B cell (primary cell): ENCODE data around the gene GGA2. TPM values are rescaled to one million over a fixed set of nuclear protein-coding genes. Genes with fewer than 3 reads are reported as not detected.
A peak's percentile ranks its signal among the peaks of the same experiment; 100 is the strongest.

Source experiments
- ATAC-seq: fragments of 200-7000 bp; cut with Tn5 transposase; one replicate; pipeline ENCODE4 v1.10.0; 2021; ENCODE audit warnings: low read depth, mild to moderate bottlenecking, moderate number of reproducible peaks, moderate library complexity
- CTCF ChIA-PET: fragments of 350-600 bp; sonication (Branson Sonifier 250); formaldehyde crosslinking; loops from one replicate; lab custom pipeline; 2021; ENCODE audit warnings: antibody characterized with exemption, inconsistent platforms; lab: Charles Lee
- POLR2A ChIA-PET: fragments of 350-600 bp; sonication (Branson Sonifier 250); formaldehyde crosslinking; loops from one replicate; lab custom pipeline; 2021; ENCODE audit warnings: antibody characterized with exemption; lab: Charles Lee
- DNase-seq: peaks from one replicate; pipeline ENCODE4 v3.0.0; 2013
- H2AFZ ChIP-seq: 2 replicates; pipeline ENCODE4 v1.6.1; 2012; ENCODE audit warnings: mild to moderate bottlenecking, low read depth, low read length; ENCODE audit not compliant: insufficient read depth, poor library complexity, severe bottlenecking
- H3K27ac ChIP-seq, 2 donors: 1 replicate in 1 of 2; 2 replicates in 1 of 2; pipeline ENCODE4 v1.5.1; 2012 to 2013; ENCODE audit warnings: low read length in 2 of 2, mild to moderate bottlenecking in 2 of 2, moderate library complexity in 1 of 2
- H3K27me3 ChIP-seq, 4 experiments: fragments of 200-600 bp in 1 of 4; sonication (generic) in 1 of 4; replicated peaks in 1 of 4; 1 replicate in 2 of 4; 2 replicates in 2 of 4; pipeline versions ENCODE4 v1.6.1 to v1.7.0; 2013 to 2016; ENCODE audit warnings: low read length in 3 of 4, mild to moderate bottlenecking in 2 of 4, mixed read lengths in 1 of 4, moderate library complexity in 1 of 4; ENCODE audit not compliant: insufficient read depth in 4 of 4, control insufficient read depth in 3 of 4; ENCODE audit errors: control extremely low read depth in 1 of 4
- H3K36me3 ChIP-seq, 2 experiments: replicated peaks in 1 of 2; 1 replicate in 1 of 2; 2 replicates in 1 of 2; pipeline versions ENCODE4 v1.6.1 to v1.7.1; 2013; ENCODE audit warnings: low read length in 1 of 2; ENCODE audit not compliant: insufficient read depth in 2 of 2, control insufficient read depth in 1 of 2; ENCODE audit errors: control extremely low read depth in 1 of 2, extremely low read depth in 1 of 2
- H3K4me1 ChIP-seq, 2 donors: fragments of 200-600 bp in 1 of 2; sonication (generic) in 1 of 2; 1 replicate in 1 of 2; 2 replicates in 1 of 2; pipeline versions ENCODE4 v1.5.1 to v1.6.1; 2013 to 2017; ENCODE audit warnings: low read length in 2 of 2; ENCODE audit not compliant: control insufficient read depth in 2 of 2, insufficient read depth in 2 of 2
- H3K4me2 ChIP-seq: replicated peaks from 2 replicates; pipeline ENCODE3; 2012; ENCODE audit warnings: mild to moderate bottlenecking, low read depth, low read length; ENCODE audit not compliant: poor library complexity, severe bottlenecking
- H3K4me3 ChIP-seq, 5 experiments: fragments of 200-600 bp in 1 of 5; sonication (generic) in 1 of 5; 1 replicate in 3 of 5; 2 replicates in 2 of 5; pipeline versions ENCODE4 v1.5.1 to v1.7.0; 2011 to 2016; ENCODE audit warnings: low read length in 4 of 5, mild to moderate bottlenecking in 4 of 5, low read depth in 2 of 5, control low read depth in 1 of 5, moderate library complexity in 1 of 5; ENCODE audit not compliant: insufficient read depth in 1 of 5; ENCODE audit errors: control extremely low read depth in 1 of 5, extremely low read depth in 1 of 5
- H3K79me2 ChIP-seq: fragments of 200-600 bp; sonication (generic); one replicate; pipeline ENCODE4 v1.6.0; 2016; ENCODE audit warnings: low read length; ENCODE audit not compliant: control insufficient read depth, insufficient read depth
- H3K9ac ChIP-seq: fragments of 200-600 bp; sonication (generic); 2 replicates; pipeline ENCODE4 v1.6.1; 2017; ENCODE audit warnings: mild to moderate bottlenecking, low read length, moderate library complexity
- H3K9me3 ChIP-seq, 3 donors: one replicate each; pipeline versions ENCODE4 v1.6.1 to v1.7.1; 2013; ENCODE audit warnings: low read length in 2 of 3; ENCODE audit not compliant: control insufficient read depth in 2 of 3, insufficient read depth in 1 of 3; ENCODE audit errors: control extremely low read depth in 1 of 3
- H4K20me1 ChIP-seq: 2 replicates; pipeline ENCODE4 v1.6.0; 2012; ENCODE audit warnings: mild to moderate bottlenecking, low read length; ENCODE audit not compliant: insufficient read depth, control insufficient read depth, poor library complexity, severe bottlenecking
- H3K27ac Mint-ChIP-seq: one replicate; pipeline ENCODE4 v1.8.0; 2021; ENCODE audit warnings: mixed read lengths
- H3K27me3 Mint-ChIP-seq: one replicate; pipeline ENCODE4 v1.8.0; 2021; ENCODE audit warnings: mixed read lengths
- H3K4me1 Mint-ChIP-seq: one replicate; pipeline ENCODE4 v1.8.0; 2021; ENCODE audit warnings: mixed read lengths
- H3K4me3 Mint-ChIP-seq: one replicate; pipeline ENCODE4 v1.8.0; 2021; ENCODE audit warnings: mixed read lengths
- H3K9me3 Mint-ChIP-seq: one replicate; pipeline ENCODE4 v1.8.0; 2022; ENCODE audit warnings: mixed read lengths; ENCODE audit not compliant: insufficient read depth
- EZH2 ChIP-seq: IDR thresholded peaks from 2 replicates; pipeline ENCODE4 v1.6.1; 2012; ENCODE audit warnings: borderline replicate concordance, low read depth, mild to moderate bottlenecking, moderate library complexity, low read length; ENCODE audit not compliant: insufficient read depth, poor library complexity, severe bottlenecking
- WGBS: methylation state at CpG from one replicate; pipeline ENCODE4 v1.1.5; 2013; ENCODE audit warnings: missing lambda C conversion rate; ENCODE audit not compliant: insufficient coverage; 5-methylcytosine and 5-hydroxymethylcytosine counted together
- intact Hi-C: fragments of 100-400 bp; cut with micrococcal nuclease; formaldehyde crosslinking; loops from one replicate; pipeline ENCODE4 v1.10.0; 2022
- polyA plus RNA-seq: library from polyadenylated mRNA; depleted of rRNA; stranded (reverse); fragments of >200 nt; gene quantifications from 2 replicates; pipeline ENCODE4 v1.2.3, GENCODE V29; 2012
- total RNA-seq, 2 donors: library from RNA; stranded (reverse); fragments of 120-200 nt in 1 of 2; gene quantifications; 1 replicate in 1 of 2; 2 replicates in 1 of 2; pipeline versions ENCODE4 v1.2.3 to v1.2.4, GENCODE V29; 2013 to 2022
- TF ChIP-seq, protein P1 (sequence below): fragments of 200-600 bp; IDR thresholded peaks from one replicate; pipeline ENCODE4 v1.8.0; 2022; ENCODE audit warnings: antibody characterized with exemption, mild to moderate bottlenecking

GGA2 gene
- total and polyA plus RNA-seq, 2 donors (not counting 1 experiment from before 2014, with no cell fraction given) = 227 to 832 TPM

DNA sequence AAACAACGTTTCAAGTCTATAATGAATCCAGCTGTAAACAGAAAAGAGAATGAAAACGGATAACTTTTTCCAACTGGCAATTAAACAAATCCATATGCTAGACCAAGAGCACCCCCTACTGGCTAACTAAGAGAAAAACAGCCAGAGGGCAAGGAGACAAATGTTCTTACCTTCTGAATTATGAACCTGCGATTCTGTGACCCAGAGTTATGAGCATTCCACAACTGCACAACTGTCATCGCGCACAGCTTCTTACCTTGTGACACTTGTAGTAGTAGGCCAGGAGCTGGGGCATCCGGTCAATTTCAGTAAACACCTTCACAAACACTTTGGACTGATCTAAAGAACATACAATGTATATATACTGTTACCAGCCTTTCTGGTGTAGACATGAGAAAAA is 75.9 kb downstream of the GGA2 start:
- H3K27me3 Mint-ChIP-seq = no peaks in the 10 kb centered on the region
- Histone ChIP-seq H3K4me1 (no peaks in the 10 kb centered on the region), H3K4me3 (no peak overlapping the region), H3K9ac (no peak overlapping the region), H2AFZ (no peak overlapping the region), H3K9me3 (no peaks in the 10 kb centered on the region), H3K27me3 (no peaks in the 10 kb centered on the region), H3K4me2 (no peak overlapping the region), H3K79me2 (no peaks in the 10 kb centered on the region), H3K27ac (no peak overlapping the region), H3K36me3 (peaks cover 4 to 34% of the 10 kb centered on the region in 2 experiments), H4K20me1 (no peaks in the 10 kb centered on the region)
- ChIA-PET POLR2A (no interaction called here), CTCF (interaction anchor here (0.7 to 7.7 kb wide), 25 partner anchors 8 to 1879 kb away, joined by 3 to 118 read pairs (median 5); partner anchors contain the start of genes COG7, GGA2, SCNN1B and SCNN1G)
- intact Hi-C loops = loop anchor here (2.0 to 10.0 kb wide), 4 partner anchors 18 to 1880 kb away; partner anchors contain the start of gene COG7
- ATAC-seq (peak; percentile 36), DNase-seq (peak; percentile 77)
- TF ChIP-seq, protein P1, sequence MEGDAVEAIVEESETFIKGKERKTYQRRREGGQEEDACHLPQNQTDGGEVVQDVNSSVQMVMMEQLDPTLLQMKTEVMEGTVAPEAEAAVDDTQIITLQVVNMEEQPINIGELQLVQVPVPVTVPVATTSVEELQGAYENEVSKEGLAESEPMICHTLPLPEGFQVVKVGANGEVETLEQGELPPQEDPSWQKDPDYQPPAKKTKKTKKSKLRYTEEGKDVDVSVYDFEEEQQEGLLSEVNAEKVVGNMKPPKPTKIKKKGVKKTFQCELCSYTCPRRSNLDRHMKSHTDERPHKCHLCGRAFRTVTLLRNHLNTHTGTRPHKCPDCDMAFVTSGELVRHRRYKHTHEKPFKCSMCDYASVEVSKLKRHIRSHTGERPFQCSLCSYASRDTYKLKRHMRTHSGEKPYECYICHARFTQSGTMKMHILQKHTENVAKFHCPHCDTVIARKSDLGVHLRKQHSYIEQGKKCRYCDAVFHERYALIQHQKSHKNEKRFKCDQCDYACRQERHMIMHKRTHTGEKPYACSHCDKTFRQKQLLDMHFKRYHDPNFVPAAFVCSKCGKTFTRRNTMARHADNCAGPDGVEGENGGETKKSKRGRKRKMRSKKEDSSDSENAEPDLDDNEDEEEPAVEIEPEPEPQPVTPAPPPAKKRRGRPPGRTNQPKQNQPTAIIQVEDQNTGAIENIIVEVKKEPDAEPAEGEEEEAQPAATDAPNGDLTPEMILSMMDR = peak; percentile 94
- TF ChIP-seq EZH2 = no peak
- H3K4me1 Mint-ChIP-seq = peaks cover 3% of the 10 kb centered on the region
- no peak overlapping the region for H3K4me3 Mint-ChIP-seq
- WGBS = 44% methylated on average over 1 of the region's 6 CpGs
- no peaks in the 10 kb centered on the region for H3K9me3 Mint-ChIP-seq
- no peak overlapping the region for H3K27ac Mint-ChIP-seq

DNA sequence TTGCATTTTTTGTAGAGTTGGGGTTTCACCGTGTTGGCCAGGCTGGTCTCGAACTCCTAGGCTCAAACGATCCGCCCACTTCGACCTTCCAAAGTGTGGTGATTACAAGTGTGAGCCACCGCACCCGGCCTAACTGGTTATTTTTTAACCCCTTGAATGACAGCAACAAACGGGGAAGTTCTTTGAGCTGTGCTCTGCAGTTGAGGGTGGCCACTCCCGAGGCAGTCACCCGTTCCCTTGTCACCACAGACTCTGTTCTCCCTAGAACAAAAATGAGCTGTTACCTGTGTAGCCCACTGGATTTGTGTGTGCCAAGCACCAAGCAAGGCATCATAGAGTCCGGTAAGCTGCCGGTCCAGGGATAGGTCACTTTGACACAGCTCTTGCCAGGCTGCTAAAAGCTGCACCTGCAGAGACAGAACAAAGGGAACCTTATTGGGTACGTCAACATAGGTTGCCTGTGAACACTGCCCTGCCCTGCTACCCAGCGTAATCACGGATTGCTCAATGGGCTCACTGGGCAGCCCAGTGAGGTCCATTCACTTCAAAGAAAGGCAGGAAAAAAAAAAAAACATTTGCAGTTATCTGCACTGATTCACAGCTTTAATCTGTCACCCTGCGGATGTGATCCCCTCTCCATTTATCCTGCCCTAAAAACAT is 76.9 kb downstream of the GGA2 start:
- 96% methylated on average over 15 of the region's 16 CpGs for WGBS
- Histone ChIP-seq H3K4me2 (no peak overlapping the region), H3K9me3 (no peaks in the 10 kb centered on the region), H3K36me3 (peaks cover 4 to 30% of the 10 kb centered on the region in 2 experiments), H3K27ac (no peak overlapping the region), H3K4me1 (no peaks in the 10 kb centered on the region), H3K79me2 (no peaks in the 10 kb centered on the region), H3K4me3 (no peak overlapping the region), H2AFZ (no peak overlapping the region), H3K27me3 (no peaks in the 10 kb centered on the region), H3K9ac (no peak overlapping the region), H4K20me1 (no peaks in the 10 kb centered on the region)
- intact Hi-C loops = loop anchor here (10.0 kb wide), 3 partner anchors 1729 to 1879 kb away; no protein-coding TSS in a partner anchor
- no peak overlapping the region for H3K4me3 Mint-ChIP-seq
- ChIA-PET CTCF (interaction anchor here (0.6 to 7.7 kb wide), 16 partner anchors 8 to 1878 kb away, joined by 3 to 118 read pairs (median 4); partner anchors contain the start of genes COG7 and SCNN1G), POLR2A (no interaction called here)
- no peaks in the 10 kb centered on the region for H3K9me3 Mint-ChIP-seq
- H3K27me3 Mint-ChIP-seq = no peaks in the 10 kb centered on the region
- TF ChIP-seq, protein P1 = no peak
- no peak for TF ChIP-seq EZH2
- ATAC-seq (no peak), DNase-seq (no peak)
- H3K27ac Mint-ChIP-seq = no peak overlapping the region
- H3K4me1 Mint-ChIP-seq = peaks cover 3% of the 10 kb centered on the region
